ENCODE measurements around the gene PEBP1.

DNA sequence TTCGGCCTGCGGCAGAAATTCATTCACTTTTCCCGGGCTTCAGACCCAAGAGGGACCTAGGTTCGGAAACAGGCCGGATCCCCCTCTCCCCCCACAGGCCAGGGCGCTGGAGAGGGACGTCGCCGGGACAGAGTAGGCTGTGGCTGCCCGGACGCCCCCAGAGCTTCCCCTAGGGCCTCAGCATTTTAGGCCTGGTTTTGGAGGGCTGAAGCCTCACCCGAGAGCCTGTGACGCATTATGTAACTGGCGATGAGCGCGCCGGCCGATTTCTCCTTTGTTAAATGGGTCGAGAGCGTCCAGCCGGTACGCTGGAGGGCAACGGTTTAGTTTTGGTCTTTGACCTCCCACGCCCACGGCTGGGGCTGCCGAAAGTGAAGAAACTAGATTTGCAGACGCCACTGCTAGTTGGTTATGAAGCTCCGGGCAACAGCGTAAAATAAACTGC is 657 bp downstream of the PEBP1 start:
- TF ChIP-seq, protein P1, sequence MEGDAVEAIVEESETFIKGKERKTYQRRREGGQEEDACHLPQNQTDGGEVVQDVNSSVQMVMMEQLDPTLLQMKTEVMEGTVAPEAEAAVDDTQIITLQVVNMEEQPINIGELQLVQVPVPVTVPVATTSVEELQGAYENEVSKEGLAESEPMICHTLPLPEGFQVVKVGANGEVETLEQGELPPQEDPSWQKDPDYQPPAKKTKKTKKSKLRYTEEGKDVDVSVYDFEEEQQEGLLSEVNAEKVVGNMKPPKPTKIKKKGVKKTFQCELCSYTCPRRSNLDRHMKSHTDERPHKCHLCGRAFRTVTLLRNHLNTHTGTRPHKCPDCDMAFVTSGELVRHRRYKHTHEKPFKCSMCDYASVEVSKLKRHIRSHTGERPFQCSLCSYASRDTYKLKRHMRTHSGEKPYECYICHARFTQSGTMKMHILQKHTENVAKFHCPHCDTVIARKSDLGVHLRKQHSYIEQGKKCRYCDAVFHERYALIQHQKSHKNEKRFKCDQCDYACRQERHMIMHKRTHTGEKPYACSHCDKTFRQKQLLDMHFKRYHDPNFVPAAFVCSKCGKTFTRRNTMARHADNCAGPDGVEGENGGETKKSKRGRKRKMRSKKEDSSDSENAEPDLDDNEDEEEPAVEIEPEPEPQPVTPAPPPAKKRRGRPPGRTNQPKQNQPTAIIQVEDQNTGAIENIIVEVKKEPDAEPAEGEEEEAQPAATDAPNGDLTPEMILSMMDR (IDR thresholded peaks at IDR 0.05; ENCODE audit: insufficient read depth, low read length): no peak
- TF ChIP-seq, protein P2, sequence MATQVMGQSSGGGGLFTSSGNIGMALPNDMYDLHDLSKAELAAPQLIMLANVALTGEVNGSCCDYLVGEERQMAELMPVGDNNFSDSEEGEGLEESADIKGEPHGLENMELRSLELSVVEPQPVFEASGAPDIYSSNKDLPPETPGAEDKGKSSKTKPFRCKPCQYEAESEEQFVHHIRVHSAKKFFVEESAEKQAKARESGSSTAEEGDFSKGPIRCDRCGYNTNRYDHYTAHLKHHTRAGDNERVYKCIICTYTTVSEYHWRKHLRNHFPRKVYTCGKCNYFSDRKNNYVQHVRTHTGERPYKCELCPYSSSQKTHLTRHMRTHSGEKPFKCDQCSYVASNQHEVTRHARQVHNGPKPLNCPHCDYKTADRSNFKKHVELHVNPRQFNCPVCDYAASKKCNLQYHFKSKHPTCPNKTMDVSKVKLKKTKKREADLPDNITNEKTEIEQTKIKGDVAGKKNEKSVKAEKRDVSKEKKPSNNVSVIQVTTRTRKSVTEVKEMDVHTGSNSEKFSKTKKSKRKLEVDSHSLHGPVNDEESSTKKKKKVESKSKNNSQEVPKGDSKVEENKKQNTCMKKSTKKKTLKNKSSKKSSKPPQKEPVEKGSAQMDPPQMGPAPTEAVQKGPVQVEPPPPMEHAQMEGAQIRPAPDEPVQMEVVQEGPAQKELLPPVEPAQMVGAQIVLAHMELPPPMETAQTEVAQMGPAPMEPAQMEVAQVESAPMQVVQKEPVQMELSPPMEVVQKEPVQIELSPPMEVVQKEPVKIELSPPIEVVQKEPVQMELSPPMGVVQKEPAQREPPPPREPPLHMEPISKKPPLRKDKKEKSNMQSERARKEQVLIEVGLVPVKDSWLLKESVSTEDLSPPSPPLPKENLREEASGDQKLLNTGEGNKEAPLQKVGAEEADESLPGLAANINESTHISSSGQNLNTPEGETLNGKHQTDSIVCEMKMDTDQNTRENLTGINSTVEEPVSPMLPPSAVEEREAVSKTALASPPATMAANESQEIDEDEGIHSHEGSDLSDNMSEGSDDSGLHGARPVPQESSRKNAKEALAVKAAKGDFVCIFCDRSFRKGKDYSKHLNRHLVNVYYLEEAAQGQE (IDR thresholded peaks at IDR 0.05; ENCODE audit: insufficient replicate concordance, low read depth): no peak
- no peak for TF ChIP-seq POLR2AphosphoS5 (IDR thresholded peaks at IDR 0.05; ENCODE audit: low read depth)

Data from HL-60 (cell line).